ENCODE results near the gene TMEM150C. TPM values are rescaled to one million over a fixed set of nuclear protein-coding genes. Genes with fewer than 3 reads are reported as not detected.

TMEM150C gene
- total RNA-seq, result 10.6 TPM

DNA sequence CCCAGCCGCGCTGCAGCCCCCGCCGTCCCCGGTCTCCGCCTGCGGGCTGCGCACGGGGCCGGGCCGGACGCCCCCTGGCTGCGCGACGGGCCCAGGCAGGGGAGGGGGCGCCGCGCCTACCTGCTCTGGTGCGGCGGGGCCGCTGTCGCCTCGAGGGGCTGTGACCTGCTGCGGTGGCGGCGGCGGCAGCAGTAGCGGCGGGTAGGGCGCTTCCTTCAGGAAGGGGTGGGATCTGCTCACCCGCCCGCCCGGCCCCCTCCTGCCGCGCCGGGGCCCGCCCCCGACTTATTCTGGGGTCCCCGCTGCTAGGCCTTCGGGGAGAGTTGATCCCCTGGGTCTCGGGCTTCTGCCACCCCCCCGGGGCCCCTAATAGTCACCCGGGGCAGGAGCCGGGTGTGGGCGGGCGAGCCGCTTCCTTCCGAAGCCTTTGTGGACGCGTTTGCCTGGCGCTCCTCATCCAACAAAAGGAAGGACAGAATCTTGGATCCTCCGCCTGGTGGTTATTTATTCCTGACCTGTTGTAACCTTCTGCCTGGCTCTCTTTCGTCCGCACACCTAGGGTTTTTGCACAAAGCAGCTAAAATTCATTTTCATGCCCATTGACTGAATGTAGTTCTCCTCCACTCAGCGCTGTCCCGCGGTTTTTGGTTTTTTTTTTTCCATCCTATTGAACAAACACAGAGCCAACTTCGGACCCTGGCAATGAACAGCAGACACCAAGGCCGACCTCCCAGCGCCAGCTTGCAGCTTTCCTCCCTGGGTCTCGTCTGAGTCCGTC lies at the start of gene TMEM150C:
TMEM150C (minus strand) TSS at position 203 of the 778 bp plus-strand sequence. CDS start 57,331 bp downstream, outside the sequence.
- Histone ChIP-seq H3K27ac (no peak within 1 kb of the TSS), H3K27me3 (no peaks in the 10 kb centered on the region)

GRCh38 chr4:82611527-82611926 lies 49.7 kb upstream of the TMEM150C start:
- Histone ChIP-seq H3K4me1 (no peaks in the 10 kb centered on the region), H3K4me3 (no peak overlapping the region), H3K27ac (no peak overlapping the region), H3K36me3 (no peaks in the 10 kb centered on the region), H3K27me3 (no peaks in the 10 kb centered on the region), H3K9me3 (no peaks in the 10 kb centered on the region)
- intact Hi-C loops (cut with DNase I), result no loop called here
- TF ChIP-seq, protein P1, sequence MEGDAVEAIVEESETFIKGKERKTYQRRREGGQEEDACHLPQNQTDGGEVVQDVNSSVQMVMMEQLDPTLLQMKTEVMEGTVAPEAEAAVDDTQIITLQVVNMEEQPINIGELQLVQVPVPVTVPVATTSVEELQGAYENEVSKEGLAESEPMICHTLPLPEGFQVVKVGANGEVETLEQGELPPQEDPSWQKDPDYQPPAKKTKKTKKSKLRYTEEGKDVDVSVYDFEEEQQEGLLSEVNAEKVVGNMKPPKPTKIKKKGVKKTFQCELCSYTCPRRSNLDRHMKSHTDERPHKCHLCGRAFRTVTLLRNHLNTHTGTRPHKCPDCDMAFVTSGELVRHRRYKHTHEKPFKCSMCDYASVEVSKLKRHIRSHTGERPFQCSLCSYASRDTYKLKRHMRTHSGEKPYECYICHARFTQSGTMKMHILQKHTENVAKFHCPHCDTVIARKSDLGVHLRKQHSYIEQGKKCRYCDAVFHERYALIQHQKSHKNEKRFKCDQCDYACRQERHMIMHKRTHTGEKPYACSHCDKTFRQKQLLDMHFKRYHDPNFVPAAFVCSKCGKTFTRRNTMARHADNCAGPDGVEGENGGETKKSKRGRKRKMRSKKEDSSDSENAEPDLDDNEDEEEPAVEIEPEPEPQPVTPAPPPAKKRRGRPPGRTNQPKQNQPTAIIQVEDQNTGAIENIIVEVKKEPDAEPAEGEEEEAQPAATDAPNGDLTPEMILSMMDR (IDR thresholded peaks at IDR 0.05), result no peak
- TF ChIP-seq POLR2AphosphoS5 (IDR thresholded peaks at IDR 0.05; ENCODE audit: insufficient read depth in 1 of 2, low read depth in 1 of 2) (no peak), POLR2A (IDR thresholded peaks at IDR 0.05) (no peak)
- DNase-seq (ENCODE audit: extremely low spot score in 2 of 2), result no peak

More for the DNA sequence above, at the start of gene TMEM150C:
- no peaks in the 10 kb centered on the region for H3K36me3 ChIP-seq
- no peaks in the 10 kb centered on the region for H3K9me3 ChIP-seq
- DNase-seq (ENCODE audit: extremely low spot score in 2 of 2), result no peak
- peak within 1 kb of the TSS; percentile 58 to 68 for H3K4me3 ChIP-seq
- TF ChIP-seq POLR2AphosphoS5 (IDR thresholded peaks at IDR 0.05; ENCODE audit: insufficient read depth in 1 of 2, low read depth in 1 of 2), result no peak
- TF ChIP-seq, protein P1 (IDR thresholded peaks at IDR 0.05), result peak in 1 of 3 experiments; percentile 20
- intact Hi-C loops (cut with DNase I), result no loop called here
- H3K4me1 ChIP-seq, result peaks cover 7% of the 10 kb centered on the region

- Histone ChIP-seq H3K9me3 (no peaks in the 10 kb centered on the region), H3K36me3 (no peaks in the 10 kb centered on the region), H3K27me3 (no peaks in the 10 kb centered on the region), H3K4me1 (no peaks in the 10 kb centered on the region), H3K27ac (no peak overlapping the region), H3K4me3 (no peak overlapping the region)
- TF ChIP-seq POLR2A (IDR thresholded peaks at IDR 0.05) (no peak), POLR2AphosphoS5 (IDR thresholded peaks at IDR 0.05; ENCODE audit: insufficient read depth in 1 of 2, low read depth in 1 of 2) (no peak)
- TF ChIP-seq, protein P1 (IDR thresholded peaks at IDR 0.05), result no peak
- no peak for DNase-seq (ENCODE audit: extremely low spot score in 2 of 2)
- intact Hi-C loops (cut with DNase I), result no loop called here
Measured at GRCh38 chr4:82610041-82610440, 48.3 kb upstream of the TMEM150C start.

- Histone ChIP-seq H3K4me3 (no peak overlapping the region), H3K36me3 (no peaks in the 10 kb centered on the region), H3K27me3 (no peaks in the 10 kb centered on the region), H3K4me1 (no peaks in the 10 kb centered on the region), H3K27ac (no peak overlapping the region), H3K9me3 (no peaks in the 10 kb centered on the region)
- intact Hi-C loops (cut with DNase I), result no loop called here
- no peak for DNase-seq (ENCODE audit: extremely low spot score in 2 of 2)
- TF ChIP-seq POLR2AphosphoS5 (IDR thresholded peaks at IDR 0.05; ENCODE audit: insufficient read depth in 1 of 2, low read depth in 1 of 2) (no peak), POLR2A (IDR thresholded peaks at IDR 0.05) (no peak)
- TF ChIP-seq, protein P1 (IDR thresholded peaks at IDR 0.05), result no peak
Measured at GRCh38 chr4:82606622-82607021, 44.8 kb upstream of the TMEM150C start.

DNA sequence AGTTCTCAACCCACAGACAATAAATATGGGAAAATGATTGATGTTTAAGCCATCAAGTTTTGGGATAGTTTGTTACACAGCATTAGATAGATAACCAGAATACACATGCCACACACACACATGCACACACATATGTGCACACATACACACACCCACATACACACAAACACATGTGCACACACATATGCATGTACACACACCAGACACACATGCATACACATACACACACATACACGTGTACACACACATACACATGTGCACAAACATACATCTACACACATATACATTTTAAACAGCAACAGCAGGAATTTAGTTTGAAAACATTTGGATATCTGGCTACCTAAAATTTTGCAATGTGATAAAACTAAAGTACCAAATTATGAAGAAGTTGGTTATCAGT lies 42.7 kb upstream of the TMEM150C start:
- no peak overlapping the region for H3K4me3 ChIP-seq
- intact Hi-C loops (cut with DNase I), result no loop called here
- H3K27me3 ChIP-seq, result no peaks in the 10 kb centered on the region
- TF ChIP-seq POLR2AphosphoS5 (IDR thresholded peaks at IDR 0.05; ENCODE audit: insufficient read depth in 1 of 2, low read depth in 1 of 2) (no peak), POLR2A (IDR thresholded peaks at IDR 0.05) (no peak)
- TF ChIP-seq, protein P1 (IDR thresholded peaks at IDR 0.05), result no peak
- H3K27ac ChIP-seq, result no peak overlapping the region
- DNase-seq (ENCODE audit: extremely low spot score in 2 of 2), result no peak
- H3K4me1 ChIP-seq, result no peaks in the 10 kb centered on the region
- H3K36me3 ChIP-seq, result no peaks in the 10 kb centered on the region
- H3K9me3 ChIP-seq, result no peaks in the 10 kb centered on the region
